ENCODE measurements around the gene PACRG. TPM values are rescaled to one million over a fixed set of nuclear protein-coding genes. Genes with fewer than 3 reads are reported as not detected.

The PACRG gene
- polyA plus RNA-seq, 1 donor (not counting 4 experiments of a cell fraction or from before 2014, with no cell fraction given) = 0.31 TPM

DNA sequence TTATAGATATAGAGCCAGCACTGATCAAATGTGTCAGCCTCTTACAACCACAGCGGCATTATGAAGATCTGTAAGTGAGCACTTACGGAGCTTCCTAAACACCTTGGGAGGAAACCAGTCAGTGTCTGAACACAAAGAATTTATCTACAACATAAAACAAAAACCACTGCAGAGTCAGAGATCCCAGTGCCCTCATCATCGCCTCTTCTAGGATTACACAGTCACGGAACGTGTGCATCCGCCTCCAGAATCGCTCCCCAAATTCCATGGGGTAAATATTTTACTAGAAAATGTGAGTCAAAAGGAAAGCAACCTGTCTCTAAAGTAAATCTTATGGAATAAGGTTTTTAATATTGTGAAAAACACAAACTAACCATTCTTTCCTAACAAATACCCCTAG, 243.6 kb downstream of the PACRG start:
- no peak overlapping the region for H3K4me2 ChIP-seq (ENCODE audit: control insufficient read depth, extremely low read depth, insufficient read depth, low read depth, low read length)
- no peak overlapping the region for H3K27ac ChIP-seq (ENCODE audit: control insufficient read depth, insufficient read depth, low read length)
- H3K36me3 ChIP-seq (ENCODE audit: control insufficient read depth in 2 of 2, extremely low read depth in 1 of 2, insufficient read depth in 2 of 2, low read length in 2 of 2) = no peaks in the 10 kb centered on the region
- H3K4me1 ChIP-seq (ENCODE audit: control insufficient read depth, extremely low read depth, insufficient read depth, low read length) = no peaks in the 10 kb centered on the region
- no peak for DNase-seq (ENCODE audit: low read depth, low spot score)
- no peak for FAIRE-seq
- TF ChIP-seq, protein P1, sequence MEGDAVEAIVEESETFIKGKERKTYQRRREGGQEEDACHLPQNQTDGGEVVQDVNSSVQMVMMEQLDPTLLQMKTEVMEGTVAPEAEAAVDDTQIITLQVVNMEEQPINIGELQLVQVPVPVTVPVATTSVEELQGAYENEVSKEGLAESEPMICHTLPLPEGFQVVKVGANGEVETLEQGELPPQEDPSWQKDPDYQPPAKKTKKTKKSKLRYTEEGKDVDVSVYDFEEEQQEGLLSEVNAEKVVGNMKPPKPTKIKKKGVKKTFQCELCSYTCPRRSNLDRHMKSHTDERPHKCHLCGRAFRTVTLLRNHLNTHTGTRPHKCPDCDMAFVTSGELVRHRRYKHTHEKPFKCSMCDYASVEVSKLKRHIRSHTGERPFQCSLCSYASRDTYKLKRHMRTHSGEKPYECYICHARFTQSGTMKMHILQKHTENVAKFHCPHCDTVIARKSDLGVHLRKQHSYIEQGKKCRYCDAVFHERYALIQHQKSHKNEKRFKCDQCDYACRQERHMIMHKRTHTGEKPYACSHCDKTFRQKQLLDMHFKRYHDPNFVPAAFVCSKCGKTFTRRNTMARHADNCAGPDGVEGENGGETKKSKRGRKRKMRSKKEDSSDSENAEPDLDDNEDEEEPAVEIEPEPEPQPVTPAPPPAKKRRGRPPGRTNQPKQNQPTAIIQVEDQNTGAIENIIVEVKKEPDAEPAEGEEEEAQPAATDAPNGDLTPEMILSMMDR (optimal IDR thresholded peaks at IDR 0.05 in 1 of 3, IDR thresholded peaks at IDR 0.05 in 1 of 3, conservative IDR thresholded peaks at IDR 0.05 in 1 of 3; ENCODE audit: extremely low read depth in 1 of 3, insufficient read depth in 2 of 3, low read length in 3 of 3) = no peak
- TF ChIP-seq EZH2 (IDR thresholded peaks at IDR 0.05; ENCODE audit: low read length) = no peak
- no peaks in the 10 kb centered on the region for H3K79me2 ChIP-seq (ENCODE audit: control insufficient read depth, insufficient read depth, low read length)
- H3K4me3 ChIP-seq (ENCODE audit: control insufficient read depth in 2 of 3, extremely low read depth in 1 of 3, insufficient read depth in 2 of 3, low read depth in 1 of 3, low read length in 3 of 3) = no peak overlapping the region
- no peaks in the 10 kb centered on the region for H3K9me1 ChIP-seq (ENCODE audit: control insufficient read depth, extremely low read depth, insufficient read depth, low read length)
- no peaks in the 10 kb centered on the region for H4K20me1 ChIP-seq (ENCODE audit: control insufficient read depth, extremely low read depth, insufficient read depth, low read length)
- dilution Hi-C loops (cut with MboI; ENCODE audit: extremely low pct_ligation_motif_present, low sequenced_read_pairs) = no loop called here
- H2AFZ ChIP-seq (ENCODE audit: control insufficient read depth, low read length) = no peak overlapping the region
- H3K27me3 ChIP-seq (ENCODE audit: control insufficient read depth, extremely low read depth, insufficient read depth, low read length) = no peaks in the 10 kb centered on the region
- no peak overlapping the region for H3K9ac ChIP-seq (ENCODE audit: control insufficient read depth, extremely low read depth, insufficient read depth, low read length)
- H3K9me3 ChIP-seq (ENCODE audit: control insufficient read depth, low read depth, low read length) = no peaks in the 10 kb centered on the region

DNA sequence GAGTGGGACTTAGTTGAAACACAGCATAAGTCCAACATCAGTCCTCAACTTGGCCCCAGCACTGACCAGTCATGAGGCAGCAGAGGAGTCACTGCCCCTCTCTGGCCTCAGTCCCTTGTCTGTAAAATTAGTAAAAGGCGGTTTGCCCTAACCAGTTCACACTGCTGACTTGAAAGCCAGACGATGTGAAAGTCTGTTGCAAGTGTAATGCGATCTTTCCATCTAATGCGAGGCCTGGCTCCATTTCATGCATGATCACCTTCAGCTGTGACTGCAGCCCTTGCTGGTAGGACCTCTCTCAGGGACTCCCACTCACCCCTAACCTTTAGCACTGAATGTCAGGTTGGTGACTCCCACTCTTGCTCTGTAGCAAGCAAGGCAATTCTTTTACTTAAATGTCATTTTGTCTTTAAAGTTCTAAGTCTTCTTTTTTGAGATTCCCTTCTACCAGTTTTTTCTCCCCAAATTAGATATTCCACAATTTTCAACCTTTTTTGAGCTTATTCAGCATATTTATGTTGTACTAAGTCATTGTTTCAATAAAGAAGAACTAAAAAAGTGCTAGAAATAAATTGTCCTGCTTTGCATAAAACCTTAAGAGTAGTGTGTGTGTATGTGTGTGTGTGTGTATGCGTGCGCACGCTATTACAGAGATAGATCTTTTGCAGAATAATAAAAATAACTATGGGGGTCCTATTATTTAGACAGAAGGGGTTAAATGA, 245.5 kb downstream of the PACRG start:
- TF ChIP-seq, protein P1 (optimal IDR thresholded peaks at IDR 0.05 in 1 of 3, IDR thresholded peaks at IDR 0.05 in 1 of 3, conservative IDR thresholded peaks at IDR 0.05 in 1 of 3; ENCODE audit: extremely low read depth in 1 of 3, insufficient read depth in 2 of 3, low read length in 3 of 3) = no peak
- no peak for TF ChIP-seq EZH2 (IDR thresholded peaks at IDR 0.05; ENCODE audit: low read length)
- Histone ChIP-seq H3K36me3 (ENCODE audit: control insufficient read depth in 2 of 2, extremely low read depth in 1 of 2, insufficient read depth in 2 of 2, low read length in 2 of 2) (no peaks in the 10 kb centered on the region), H3K9me1 (ENCODE audit: control insufficient read depth, extremely low read depth, insufficient read depth, low read length) (no peaks in the 10 kb centered on the region), H3K27me3 (ENCODE audit: control insufficient read depth, extremely low read depth, insufficient read depth, low read length) (no peaks in the 10 kb centered on the region), H3K9ac (ENCODE audit: control insufficient read depth, extremely low read depth, insufficient read depth, low read length) (no peak overlapping the region), H3K9me3 (ENCODE audit: control insufficient read depth, low read depth, low read length) (no peaks in the 10 kb centered on the region), H3K27ac (ENCODE audit: control insufficient read depth, insufficient read depth, low read length) (no peak overlapping the region), H3K4me2 (ENCODE audit: control insufficient read depth, extremely low read depth, insufficient read depth, low read depth, low read length) (no peak overlapping the region), H3K4me3 (ENCODE audit: control insufficient read depth in 2 of 3, extremely low read depth in 1 of 3, insufficient read depth in 2 of 3, low read depth in 1 of 3, low read length in 3 of 3) (no peak overlapping the region), H4K20me1 (ENCODE audit: control insufficient read depth, extremely low read depth, insufficient read depth, low read length) (no peaks in the 10 kb centered on the region), H2AFZ (ENCODE audit: control insufficient read depth, low read length) (no peak overlapping the region), H3K4me1 (ENCODE audit: control insufficient read depth, extremely low read depth, insufficient read depth, low read length) (no peaks in the 10 kb centered on the region), H3K79me2 (ENCODE audit: control insufficient read depth, insufficient read depth, low read length) (no peaks in the 10 kb centered on the region)
- dilution Hi-C loops (cut with MboI; ENCODE audit: extremely low pct_ligation_motif_present, low sequenced_read_pairs) = no loop called here
- FAIRE-seq (no peak), DNase-seq (ENCODE audit: low read depth, low spot score) (no peak)
